ENCODE measurements around the gene SLC27A4. TPM values are rescaled to one million over a fixed set of nuclear protein-coding genes. Genes with fewer than 3 reads are reported as not detected.
A peak's percentile ranks its signal among the peaks of the same experiment; 100 is the strongest.

SLC27A4 gene
- total and polyA plus RNA-seq, 2 of the 13 experiments (the other 11 are each of a cell fraction or from before 2014, with no cell fraction given): 10.6 to 18.8 TPM

DNA sequence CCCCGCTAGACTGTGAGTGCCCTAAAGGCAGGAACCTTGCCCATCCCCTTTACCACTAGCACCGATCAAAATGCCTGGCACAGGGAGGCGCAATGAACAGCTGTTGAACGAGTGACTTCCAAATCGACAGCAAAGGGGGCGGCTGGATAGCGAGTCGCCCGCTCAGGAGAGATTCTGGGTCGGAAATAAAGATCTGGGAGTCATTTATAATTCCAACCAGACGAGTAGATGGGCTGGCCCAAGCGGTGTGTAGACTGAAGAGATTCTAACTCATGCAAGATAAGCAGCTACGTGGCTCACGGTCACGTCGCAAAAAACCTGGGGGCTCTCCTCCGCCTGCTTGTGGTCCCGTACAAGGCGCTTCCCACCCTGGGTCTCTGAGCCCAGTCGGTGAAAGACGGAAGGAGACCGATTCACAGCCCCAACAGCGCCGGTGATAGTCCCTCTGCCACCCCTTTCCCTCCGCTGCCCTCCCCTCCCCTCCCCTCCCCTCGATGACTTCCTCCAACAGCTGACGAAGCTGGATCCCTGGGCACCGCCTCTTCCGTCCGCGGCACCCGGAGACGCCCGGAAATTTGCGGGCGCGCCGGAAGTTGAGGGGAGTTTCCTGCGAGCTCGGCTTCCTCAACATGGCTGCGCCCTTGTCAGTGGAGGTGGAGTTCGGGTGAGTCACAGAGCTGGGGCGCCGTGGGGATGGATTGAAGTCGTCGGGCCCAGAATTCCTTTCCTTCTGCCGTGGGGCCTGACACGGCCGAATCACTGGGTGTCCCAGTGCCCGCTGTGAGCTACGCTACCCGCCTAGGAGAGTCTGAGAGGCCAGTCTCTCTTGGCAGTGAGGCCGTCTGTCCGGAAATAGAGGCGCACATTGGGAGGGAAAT is 30.7 kb downstream of the SLC27A4 start, which contains the start of gene URM1 (continued):
- TF ChIP-seq, protein P1, sequence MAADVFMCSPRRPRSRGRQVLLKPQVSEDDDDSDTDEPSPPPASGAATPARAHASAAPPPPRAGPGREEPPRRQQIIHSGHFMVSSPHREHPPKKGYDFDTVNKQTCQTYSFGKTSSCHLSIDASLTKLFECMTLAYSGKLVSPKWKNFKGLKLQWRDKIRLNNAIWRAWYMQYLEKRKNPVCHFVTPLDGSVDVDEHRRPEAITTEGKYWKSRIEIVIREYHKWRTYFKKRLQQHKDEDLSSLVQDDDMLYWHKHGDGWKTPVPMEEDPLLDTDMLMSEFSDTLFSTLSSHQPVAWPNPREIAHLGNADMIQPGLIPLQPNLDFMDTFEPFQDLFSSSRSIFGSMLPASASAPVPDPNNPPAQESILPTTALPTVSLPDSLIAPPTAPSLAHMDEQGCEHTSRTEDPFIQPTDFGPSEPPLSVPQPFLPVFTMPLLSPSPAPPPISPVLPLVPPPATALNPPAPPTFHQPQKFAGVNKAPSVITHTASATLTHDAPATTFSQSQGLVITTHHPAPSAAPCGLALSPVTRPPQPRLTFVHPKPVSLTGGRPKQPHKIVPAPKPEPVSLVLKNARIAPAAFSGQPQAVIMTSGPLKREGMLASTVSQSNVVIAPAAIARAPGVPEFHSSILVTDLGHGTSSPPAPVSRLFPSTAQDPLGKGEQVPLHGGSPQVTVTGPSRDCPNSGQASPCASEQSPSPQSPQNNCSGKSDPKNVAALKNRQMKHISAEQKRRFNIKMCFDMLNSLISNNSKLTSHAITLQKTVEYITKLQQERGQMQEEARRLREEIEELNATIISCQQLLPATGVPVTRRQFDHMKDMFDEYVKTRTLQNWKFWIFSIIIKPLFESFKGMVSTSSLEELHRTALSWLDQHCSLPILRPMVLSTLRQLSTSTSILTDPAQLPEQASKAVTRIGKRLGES (CRISPR knock-in tag; IDR thresholded peaks at IDR 0.05; ENCODE audit: borderline replicate concordance): no peak
- no peak for TF ChIP-seq ZNF878 (CRISPR knock-in tag; IDR thresholded peaks at IDR 0.05)
- TF ChIP-seq, protein P2, sequence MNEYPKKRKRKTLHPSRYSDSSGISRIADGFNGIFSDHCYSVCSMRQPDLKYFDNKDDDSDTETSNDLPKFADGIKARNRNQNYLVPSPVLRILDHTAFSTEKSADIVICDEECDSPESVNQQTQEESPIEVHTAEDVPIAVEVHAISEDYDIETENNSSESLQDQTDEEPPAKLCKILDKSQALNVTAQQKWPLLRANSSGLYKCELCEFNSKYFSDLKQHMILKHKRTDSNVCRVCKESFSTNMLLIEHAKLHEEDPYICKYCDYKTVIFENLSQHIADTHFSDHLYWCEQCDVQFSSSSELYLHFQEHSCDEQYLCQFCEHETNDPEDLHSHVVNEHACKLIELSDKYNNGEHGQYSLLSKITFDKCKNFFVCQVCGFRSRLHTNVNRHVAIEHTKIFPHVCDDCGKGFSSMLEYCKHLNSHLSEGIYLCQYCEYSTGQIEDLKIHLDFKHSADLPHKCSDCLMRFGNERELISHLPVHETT (CRISPR knock-in tag; conservative IDR thresholded peaks at IDR 0.05): no peak
- TF ChIP-seq, protein P3, sequence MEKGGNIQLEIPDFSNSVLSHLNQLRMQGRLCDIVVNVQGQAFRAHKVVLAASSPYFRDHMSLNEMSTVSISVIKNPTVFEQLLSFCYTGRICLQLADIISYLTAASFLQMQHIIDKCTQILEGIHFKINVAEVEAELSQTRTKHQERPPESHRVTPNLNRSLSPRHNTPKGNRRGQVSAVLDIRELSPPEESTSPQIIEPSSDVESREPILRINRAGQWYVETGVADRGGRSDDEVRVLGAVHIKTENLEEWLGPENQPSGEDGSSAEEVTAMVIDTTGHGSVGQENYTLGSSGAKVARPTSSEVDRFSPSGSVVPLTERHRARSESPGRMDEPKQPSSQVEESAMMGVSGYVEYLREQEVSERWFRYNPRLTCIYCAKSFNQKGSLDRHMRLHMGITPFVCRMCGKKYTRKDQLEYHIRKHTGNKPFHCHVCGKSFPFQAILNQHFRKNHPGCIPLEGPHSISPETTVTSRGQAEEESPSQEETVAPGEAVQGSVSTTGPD (CRISPR knock-in tag; IDR thresholded peaks at IDR 0.05): no peak
- TF ChIP-seq SP2 (CRISPR knock-in tag; IDR thresholded peaks at IDR 0.05): peak; percentile 85
- TF ChIP-seq, protein P4, sequence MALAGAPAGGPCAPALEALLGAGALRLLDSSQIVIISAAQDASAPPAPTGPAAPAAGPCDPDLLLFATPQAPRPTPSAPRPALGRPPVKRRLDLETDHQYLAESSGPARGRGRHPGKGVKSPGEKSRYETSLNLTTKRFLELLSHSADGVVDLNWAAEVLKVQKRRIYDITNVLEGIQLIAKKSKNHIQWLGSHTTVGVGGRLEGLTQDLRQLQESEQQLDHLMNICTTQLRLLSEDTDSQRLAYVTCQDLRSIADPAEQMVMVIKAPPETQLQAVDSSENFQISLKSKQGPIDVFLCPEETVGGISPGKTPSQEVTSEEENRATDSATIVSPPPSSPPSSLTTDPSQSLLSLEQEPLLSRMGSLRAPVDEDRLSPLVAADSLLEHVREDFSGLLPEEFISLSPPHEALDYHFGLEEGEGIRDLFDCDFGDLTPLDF (CRISPR knock-in tag; IDR thresholded peaks at IDR 0.05): no peak
- no peak for TF ChIP-seq ZNF589 (CRISPR knock-in tag; conservative IDR thresholded peaks at IDR 0.05)
- no peak for TF ChIP-seq NFE2L2 (IDR thresholded peaks at IDR 0.05; ENCODE audit: low read length)
- TF ChIP-seq MAFF (IDR thresholded peaks at IDR 0.05; ENCODE audit: low read depth, low read length): no peak
- TF ChIP-seq SMARCC2 (IDR thresholded peaks at IDR 0.05): no peak
- TF ChIP-seq MZF1 (CRISPR knock-in tag; IDR thresholded peaks at IDR 0.05; ENCODE audit: borderline replicate concordance): no peak
- no peak for TF ChIP-seq ZNF678 (CRISPR knock-in tag; IDR thresholded peaks at IDR 0.05)
- TF ChIP-seq ZNF749 (CRISPR knock-in tag; IDR thresholded peaks at IDR 0.05; ENCODE audit: borderline replicate concordance): no peak
- TF ChIP-seq ZNF703 (CRISPR knock-in tag; IDR thresholded peaks at IDR 0.05; ENCODE audit: borderline replicate concordance): no peak
- 0 out of 2 replicates have a peak, but pooled peaks have one; percentile 52 for TF ChIP-seq ZNF232 (CRISPR knock-in tag; IDR thresholded peaks at IDR 0.05; ENCODE audit: borderline replicate concordance)
- TF ChIP-seq, protein P5, sequence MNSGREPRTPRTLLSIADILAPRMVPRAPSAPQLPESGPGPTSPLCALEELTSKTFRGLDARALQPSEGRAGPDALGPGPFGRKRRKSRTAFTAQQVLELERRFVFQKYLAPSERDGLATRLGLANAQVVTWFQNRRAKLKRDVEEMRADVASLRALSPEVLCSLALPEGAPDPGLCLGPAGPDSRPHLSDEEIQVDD (CRISPR knock-in tag; IDR thresholded peaks at IDR 0.05; ENCODE audit: borderline replicate concordance): no peak
- no peak for TF ChIP-seq BRD4 (CRISPR knock-in tag; IDR thresholded peaks at IDR 0.05)
- TF ChIP-seq, protein P6, sequence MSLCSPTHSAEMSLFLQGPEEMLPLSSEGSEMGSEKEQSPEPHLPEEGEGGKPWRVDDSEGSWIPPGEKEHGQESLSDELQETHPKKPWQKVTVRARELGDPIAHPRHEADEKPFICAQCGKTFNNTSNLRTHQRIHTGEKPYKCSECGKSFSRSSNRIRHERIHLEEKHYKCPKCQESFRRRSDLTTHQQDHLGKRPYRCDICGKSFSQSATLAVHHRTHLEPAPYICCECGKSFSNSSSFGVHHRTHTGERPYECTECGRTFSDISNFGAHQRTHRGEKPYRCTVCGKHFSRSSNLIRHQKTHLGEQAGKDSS (CRISPR knock-in tag; IDR thresholded peaks at IDR 0.05; ENCODE audit: borderline replicate concordance, low read depth): 0 out of 2 replicates have a peak, but pooled peaks have one; percentile 23
- TF ChIP-seq, protein P7, sequence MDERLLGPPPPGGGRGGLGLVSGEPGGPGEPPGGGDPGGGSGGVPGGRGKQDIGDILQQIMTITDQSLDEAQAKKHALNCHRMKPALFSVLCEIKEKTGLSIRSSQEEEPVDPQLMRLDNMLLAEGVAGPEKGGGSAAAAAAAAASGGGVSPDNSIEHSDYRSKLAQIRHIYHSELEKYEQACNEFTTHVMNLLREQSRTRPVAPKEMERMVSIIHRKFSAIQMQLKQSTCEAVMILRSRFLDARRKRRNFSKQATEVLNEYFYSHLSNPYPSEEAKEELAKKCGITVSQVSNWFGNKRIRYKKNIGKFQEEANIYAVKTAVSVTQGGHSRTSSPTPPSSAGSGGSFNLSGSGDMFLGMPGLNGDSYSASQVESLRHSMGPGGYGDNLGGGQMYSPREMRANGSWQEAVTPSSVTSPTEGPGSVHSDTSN (CRISPR knock-in tag; IDR thresholded peaks at IDR 0.05): no peak
